K562 (cell line): Measurements from ENCODE around the gene KBTBD13. TPM values are rescaled to one million over a fixed set of nuclear protein-coding genes. Genes with fewer than 3 reads are reported as not detected.

Experiments
- ATF1 ChIP-seq, 2 experiments: fragments of 450-650 bp in 1 of 2; IDR thresholded peaks; 2 replicates each; pipeline ENCODE4 v1.6.1; 2016; ENCODE audit warnings: missing compliant biosample characterization in 1 of 2, missing genetic modification characterization in 1 of 2
- BDP1 ChIP-seq: IDR thresholded peaks from 3 replicates; pipeline ENCODE4 v1.6.1; 2011; ENCODE audit not compliant: insufficient read length, insufficient read depth
- CBX5 ChIP-seq: IDR thresholded peaks from 2 replicates; pipeline ENCODE4 v1.6.1; 2014; ENCODE audit warnings: low read depth, borderline replicate concordance
- CC2D1A ChIP-seq: fragments of 450-650 bp; IDR thresholded peaks from 2 replicates; pipeline ENCODE4 v1.6.1; 2017; ENCODE audit warnings: mild to moderate bottlenecking
- CHD2 ChIP-seq: IDR thresholded peaks from 2 replicates; pipeline ENCODE4 v1.6.1; 2011; ENCODE audit warnings: low read depth, low read length
- COPS2 ChIP-seq: fragments of 450-650 bp; conservative IDR thresholded peaks from 2 replicates; pipeline ENCODE4 v1.6.1; 2016; ENCODE audit warnings: mild to moderate bottlenecking, moderate library complexity
- DNMT1 ChIP-seq: fragments of 450-650 bp; IDR thresholded peaks from 2 replicates; pipeline ENCODE4 v1.6.1; 2016; ENCODE audit warnings: antibody characterized with exemption, mild to moderate bottlenecking
- EP300 ChIP-seq: IDR thresholded peaks from 2 replicates; pipeline ENCODE4 v1.6.1; 2012; ENCODE audit warnings: low read length, improper control_type of control experiment
- HLTF ChIP-seq: fragments of 450-650 bp; IDR thresholded peaks from 2 replicates; pipeline ENCODE4 v1.6.1; 2016
- KAT8 ChIP-seq: fragments of 450-650 bp; IDR thresholded peaks from 2 replicates; pipeline ENCODE4 v1.6.1; 2016; ENCODE audit warnings: low read depth, mild to moderate bottlenecking
- LCOR ChIP-seq: sonication (generic); formaldehyde crosslinking; IDR thresholded peaks from 2 replicates; pipeline ENCODE4 v1.8.0; 2022; ENCODE audit warnings: mild to moderate bottlenecking, missing genetic modification reagents
- MCM2 ChIP-seq: fragments of 450-650 bp; IDR thresholded peaks from 2 replicates; pipeline ENCODE4 v1.6.1; 2017; ENCODE audit warnings: low read depth, mild to moderate bottlenecking
- MYNN ChIP-seq, 2 experiments: sonication (generic); formaldehyde crosslinking in 1 of 2; IDR thresholded peaks; 2 replicates each; pipeline versions ENCODE4 v1.5.0 to v1.6.1; 2016 to 2020; ENCODE audit warnings: antibody characterized with exemption in 1 of 2, missing genetic modification reagents in 1 of 2
- NCOA2 ChIP-seq, 2 experiments: fragments of 450-650 bp; IDR thresholded peaks; 2 replicates each; pipeline ENCODE4 v1.6.1; 2018; ENCODE audit warnings: mild to moderate bottlenecking in 2 of 2, moderate library complexity in 1 of 2; ENCODE audit not compliant: partially characterized antibody in 2 of 2
- NR1H2 ChIP-seq: sonication (generic); formaldehyde crosslinking; IDR thresholded peaks from 2 replicates; pipeline ENCODE4 v1.4.0; 2020; ENCODE audit warnings: mild to moderate bottlenecking, missing genetic modification reagents
- OTX1 ChIP-seq: fragments of 450-650 bp; formaldehyde crosslinking; IDR thresholded peaks from 2 replicates; pipeline ENCODE4 v1.4.0; 2022; ENCODE audit warnings: mild to moderate bottlenecking
- SIN3B ChIP-seq: fragments of 450-650 bp; IDR thresholded peaks from 2 replicates; pipeline ENCODE4 v1.6.1; 2017; ENCODE audit warnings: low read depth, mild to moderate bottlenecking, moderate library complexity
- XRCC4 ChIP-seq: IDR thresholded peaks from one replicate; pipeline ENCODE4 v1.6.1; 2011; ENCODE audit not compliant: insufficient read depth, insufficient read length; ENCODE audit errors: extremely low read depth
- ZFP1 ChIP-seq: fragments of 450-650 bp; formaldehyde crosslinking; IDR thresholded peaks from 2 replicates; pipeline ENCODE4 v1.4.0; 2020; ENCODE audit warnings: mild to moderate bottlenecking, mixed read lengths
- ZNF124 ChIP-seq: sonication (generic); formaldehyde crosslinking; IDR thresholded peaks from 2 replicates; pipeline ENCODE4 v1.8.1; 2022; ENCODE audit warnings: missing genetic modification reagents
- ZNF23 ChIP-seq: fragments of 250-450 bp; sonication (Bioruptor Pico); IDR thresholded peaks from 2 replicates; pipeline ENCODE4 v1.4.0; 2020; ENCODE audit warnings: mild to moderate bottlenecking
- ZNF311 ChIP-seq: fragments of 250-450 bp; sonication (Bioruptor Pico); IDR thresholded peaks from 2 replicates; pipeline ENCODE4 v1.4.0; 2020; ENCODE audit warnings: mild to moderate bottlenecking, moderate library complexity
- ZNF75A ChIP-seq: fragments of 450-650 bp; formaldehyde crosslinking; IDR thresholded peaks from 2 replicates; pipeline ENCODE4 v1.4.0; 2020; ENCODE audit warnings: mild to moderate bottlenecking
- ZSCAN32 ChIP-seq: fragments of 450-650 bp; formaldehyde crosslinking; IDR thresholded peaks from 2 replicates; pipeline ENCODE4 v1.4.0; 2020; ENCODE audit warnings: mild to moderate bottlenecking, moderate library complexity
- ZZZ3 ChIP-seq: fragments of 450-650 bp; IDR thresholded peaks from 2 replicates; pipeline ENCODE4 v1.6.1; 2016; ENCODE audit warnings: antibody characterized with exemption, mild to moderate bottlenecking, moderate library complexity
- polyA plus RNA-seq, 8 experiments: library from polyadenylated mRNA; depleted of rRNA in 4 of 8; stranded (reverse) in 5 of 8; unstranded in 3 of 8; fragments of >200 nt; fragmentation: Nextera tagmentation in 2 of 8; fragmentation: Illumina TruSeq in 1 of 8; extraction: Ambion mirVana in 2 of 8; extraction: Trizol in 1 of 8; gene quantifications; 2 replicates each; pipeline versions ENCODE4 v1.2.1 to v1.2.3, GENCODE V29; 2011 to 2014; ENCODE audit warnings: inconsistent platforms in 1 of 8, missing spikeins in 1 of 8
- total RNA-seq, 7 experiments: library from RNA; depleted of rRNA in 6 of 7; stranded (reverse); fragments of >200 nt in 6 of 7; fragmentation: Illumina TruSeq in 2 of 7; extraction: Trizol in 2 of 7; gene quantifications; 2 replicates each; pipeline versions ENCODE4 v1.2.1 to v1.2.3, GENCODE V29; 2011 to 2021; ENCODE audit warnings: low replicate concordance in 1 of 7
- TF ChIP-seq, protein P1 (sequence below): fragments of 200-800 bp; sonication (Bioruptor generic); IDR thresholded peaks from 2 replicates; pipeline ENCODE4 v1.6.1; 2017; ENCODE audit warnings: missing genetic modification characterization, missing compliant biosample characterization
- TF ChIP-seq, protein P2 (sequence below): conservative IDR thresholded peaks from 2 replicates; pipeline ENCODE4 v1.6.1; 2011; ENCODE audit warnings: low read depth, mild to moderate bottlenecking, low read length; ENCODE audit not compliant: control insufficient read depth
- TF ChIP-seq, protein P3 (sequence below): sonication (generic); formaldehyde crosslinking; IDR thresholded peaks from 2 replicates; pipeline ENCODE4 v1.5.0; 2020; ENCODE audit warnings: missing genetic modification reagents
- TF ChIP-seq, protein P4 (sequence below): fragments of 250-450 bp; sonication (Bioruptor Pico); IDR thresholded peaks from 2 replicates; pipeline ENCODE4 v1.9.0; 2021; ENCODE audit warnings: mild to moderate bottlenecking

Gene KBTBD13
- total and polyA plus RNA-seq, 9 of the 15 experiments (the other 6 are each of a cell fraction or from before 2014, with no cell fraction given): 0.07 to 0.13 (median 0.10) TPM; not detected in 3

DNA sequence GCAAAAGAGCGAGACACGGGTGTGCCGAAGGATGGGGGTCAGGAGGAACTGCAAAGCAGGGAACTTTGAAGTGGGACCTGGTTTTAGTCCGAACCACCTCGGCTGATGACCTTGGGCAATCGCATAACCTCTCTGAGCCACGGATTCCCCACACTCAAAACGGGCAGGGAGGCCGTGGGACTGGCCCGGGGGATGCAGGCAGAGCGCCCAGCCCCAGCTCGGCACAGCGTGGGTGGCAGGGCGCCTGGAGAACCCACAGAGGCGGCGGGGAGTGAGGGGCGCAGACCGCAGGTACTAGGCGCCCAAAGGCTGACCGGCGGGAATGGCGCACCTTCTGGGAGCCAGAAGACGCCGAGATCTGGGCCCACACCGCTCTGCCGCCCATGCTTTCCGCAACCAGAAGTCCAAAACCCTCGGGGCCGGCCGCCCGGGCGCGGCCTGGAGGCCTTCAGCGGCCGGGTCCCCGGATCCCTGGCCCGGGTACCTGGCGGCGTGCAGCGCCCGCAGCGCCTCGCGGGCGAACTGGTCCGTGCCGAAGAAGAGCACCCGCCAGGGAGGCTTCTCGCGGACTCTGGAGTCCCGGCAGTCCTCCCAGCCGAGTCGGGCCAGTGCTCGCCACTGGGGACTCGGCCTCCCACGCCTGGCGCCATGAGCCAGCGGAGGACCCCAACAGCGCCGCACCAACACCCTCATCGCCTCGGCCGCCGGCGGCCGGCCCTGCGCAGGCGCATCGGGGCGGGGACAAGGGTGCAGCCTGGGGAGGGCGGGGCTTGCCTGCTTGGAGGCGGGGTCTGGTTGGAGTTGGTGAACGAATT is 47.4 kb upstream of the KBTBD13 start, which contains the start of gene MTFMT (continued):
- TF ChIP-seq ATF1 (CRISPR knock-in tag; IDR thresholded peaks at IDR 0.05) (no peak), ATF1 (tag; IDR thresholded peaks at IDR 0.05) (no peak), EP300 (no peak), LCOR (CRISPR knock-in tag) (0 out of 2 replicates have a peak, but pooled peaks have one; percentile 22), ZFP1 (CRISPR knock-in tag) (no peak), ZNF75A (CRISPR knock-in tag) (no peak), XRCC4 (no peak), DNMT1 (no peak), CHD2 (no peak), KAT8 (no peak), BDP1 (no peak), ZNF124 (CRISPR knock-in tag) (no peak), MYNN (IDR thresholded peaks at IDR 0.05) (no peak), MYNN (CRISPR knock-in tag; IDR thresholded peaks at IDR 0.05) (no peak), OTX1 (CRISPR knock-in tag) (no peak), COPS2 (no peak), CC2D1A (no peak), ZZZ3 (no peak), SIN3B (peak; percentile 45), ZNF23 (no peak), NCOA2 (IDR thresholded peaks at IDR 0.05; ENCODE audit: partially characterized antibody in 2 of 2) (no peak), ZSCAN32 (CRISPR knock-in tag) (no peak), NR1H2 (CRISPR knock-in tag) (no peak), ZNF311 (CRISPR knock-in tag) (no peak), HLTF (no peak), CBX5 (no peak), MCM2 (no peak)
- TF ChIP-seq, protein P1, sequence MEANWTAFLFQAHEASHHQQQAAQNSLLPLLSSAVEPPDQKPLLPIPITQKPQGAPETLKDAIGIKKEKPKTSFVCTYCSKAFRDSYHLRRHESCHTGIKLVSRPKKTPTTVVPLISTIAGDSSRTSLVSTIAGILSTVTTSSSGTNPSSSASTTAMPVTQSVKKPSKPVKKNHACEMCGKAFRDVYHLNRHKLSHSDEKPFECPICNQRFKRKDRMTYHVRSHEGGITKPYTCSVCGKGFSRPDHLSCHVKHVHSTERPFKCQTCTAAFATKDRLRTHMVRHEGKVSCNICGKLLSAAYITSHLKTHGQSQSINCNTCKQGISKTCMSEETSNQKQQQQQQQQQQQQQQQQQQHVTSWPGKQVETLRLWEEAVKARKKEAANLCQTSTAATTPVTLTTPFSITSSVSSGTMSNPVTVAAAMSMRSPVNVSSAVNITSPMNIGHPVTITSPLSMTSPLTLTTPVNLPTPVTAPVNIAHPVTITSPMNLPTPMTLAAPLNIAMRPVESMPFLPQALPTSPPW (CRISPR knock-in tag): peak; percentile 39; the same call in 1 of the 2 replicates
- TF ChIP-seq, protein P2, sequence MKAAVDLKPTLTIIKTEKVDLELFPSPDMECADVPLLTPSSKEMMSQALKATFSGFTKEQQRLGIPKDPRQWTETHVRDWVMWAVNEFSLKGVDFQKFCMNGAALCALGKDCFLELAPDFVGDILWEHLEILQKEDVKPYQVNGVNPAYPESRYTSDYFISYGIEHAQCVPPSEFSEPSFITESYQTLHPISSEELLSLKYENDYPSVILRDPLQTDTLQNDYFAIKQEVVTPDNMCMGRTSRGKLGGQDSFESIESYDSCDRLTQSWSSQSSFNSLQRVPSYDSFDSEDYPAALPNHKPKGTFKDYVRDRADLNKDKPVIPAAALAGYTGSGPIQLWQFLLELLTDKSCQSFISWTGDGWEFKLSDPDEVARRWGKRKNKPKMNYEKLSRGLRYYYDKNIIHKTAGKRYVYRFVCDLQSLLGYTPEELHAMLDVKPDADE: peak; percentile 60; the same call in 1 of the 2 replicates
- TF ChIP-seq, protein P3, sequence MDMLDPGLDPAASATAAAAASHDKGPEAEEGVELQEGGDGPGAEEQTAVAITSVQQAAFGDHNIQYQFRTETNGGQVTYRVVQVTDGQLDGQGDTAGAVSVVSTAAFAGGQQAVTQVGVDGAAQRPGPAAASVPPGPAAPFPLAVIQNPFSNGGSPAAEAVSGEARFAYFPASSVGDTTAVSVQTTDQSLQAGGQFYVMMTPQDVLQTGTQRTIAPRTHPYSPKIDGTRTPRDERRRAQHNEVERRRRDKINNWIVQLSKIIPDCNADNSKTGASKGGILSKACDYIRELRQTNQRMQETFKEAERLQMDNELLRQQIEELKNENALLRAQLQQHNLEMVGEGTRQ (CRISPR knock-in tag): peak; percentile 11; the same call in 1 of the 2 replicates
- TF ChIP-seq, protein P4, sequence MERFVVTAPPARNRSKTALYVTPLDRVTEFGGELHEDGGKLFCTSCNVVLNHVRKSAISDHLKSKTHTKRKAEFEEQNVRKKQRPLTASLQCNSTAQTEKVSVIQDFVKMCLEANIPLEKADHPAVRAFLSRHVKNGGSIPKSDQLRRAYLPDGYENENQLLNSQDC (CRISPR knock-in tag): no peak
